ENCODE measurements around the gene KRTAP5-8. TPM values are rescaled to one million over a fixed set of nuclear protein-coding genes. Genes with fewer than 3 reads are reported as not detected.
"Not testable (repeated sequence)": the region's sequence is repeated elsewhere in the genome, so short reads cannot be mapped to it uniquely, and the experiment has no call there.

KRTAP5-8 gene
- total RNA-seq, 1 donor = not detected

DNA sequence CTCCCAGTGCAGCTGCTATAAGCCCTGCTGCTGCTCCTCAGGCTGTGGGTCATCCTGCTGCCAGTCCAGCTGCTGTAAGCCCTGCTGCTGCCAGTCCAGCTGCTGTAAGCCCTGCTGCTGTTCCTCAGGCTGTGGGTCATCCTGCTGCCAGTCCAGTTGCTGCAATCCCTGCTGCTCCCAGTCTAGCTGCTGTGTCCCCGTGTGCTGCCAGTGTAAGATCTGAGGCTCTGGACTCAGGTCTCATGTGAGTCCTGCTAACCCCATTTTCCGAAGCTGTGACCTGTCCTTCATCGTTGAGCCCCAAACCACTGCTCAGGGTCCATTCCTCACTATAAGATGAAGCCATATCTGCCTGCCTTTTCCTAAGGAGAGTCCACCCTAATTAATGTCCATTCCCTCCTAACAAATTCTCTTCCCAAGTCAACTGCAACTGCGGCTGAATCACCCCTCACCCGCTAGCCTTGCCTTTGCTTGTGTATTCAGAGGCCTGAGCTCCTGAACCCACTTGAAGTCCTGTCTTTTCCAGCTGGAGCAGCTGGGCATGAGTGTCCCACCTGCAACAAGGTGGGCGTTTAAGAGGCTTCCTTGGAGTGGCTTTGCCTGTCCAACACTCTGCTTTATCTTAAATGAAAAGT, 10.1 kb upstream of the KRTAP5-8 start:
- H3K4me3 ChIP-seq (ENCODE audit: low read depth, low read length) = no peak overlapping the region
- TF ChIP-seq, protein P1, sequence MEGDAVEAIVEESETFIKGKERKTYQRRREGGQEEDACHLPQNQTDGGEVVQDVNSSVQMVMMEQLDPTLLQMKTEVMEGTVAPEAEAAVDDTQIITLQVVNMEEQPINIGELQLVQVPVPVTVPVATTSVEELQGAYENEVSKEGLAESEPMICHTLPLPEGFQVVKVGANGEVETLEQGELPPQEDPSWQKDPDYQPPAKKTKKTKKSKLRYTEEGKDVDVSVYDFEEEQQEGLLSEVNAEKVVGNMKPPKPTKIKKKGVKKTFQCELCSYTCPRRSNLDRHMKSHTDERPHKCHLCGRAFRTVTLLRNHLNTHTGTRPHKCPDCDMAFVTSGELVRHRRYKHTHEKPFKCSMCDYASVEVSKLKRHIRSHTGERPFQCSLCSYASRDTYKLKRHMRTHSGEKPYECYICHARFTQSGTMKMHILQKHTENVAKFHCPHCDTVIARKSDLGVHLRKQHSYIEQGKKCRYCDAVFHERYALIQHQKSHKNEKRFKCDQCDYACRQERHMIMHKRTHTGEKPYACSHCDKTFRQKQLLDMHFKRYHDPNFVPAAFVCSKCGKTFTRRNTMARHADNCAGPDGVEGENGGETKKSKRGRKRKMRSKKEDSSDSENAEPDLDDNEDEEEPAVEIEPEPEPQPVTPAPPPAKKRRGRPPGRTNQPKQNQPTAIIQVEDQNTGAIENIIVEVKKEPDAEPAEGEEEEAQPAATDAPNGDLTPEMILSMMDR (IDR thresholded peaks at IDR 0.05; ENCODE audit: insufficient read depth, low read length) = no peak
- DNase-seq (ENCODE audit: low read depth) = no peak

DNA sequence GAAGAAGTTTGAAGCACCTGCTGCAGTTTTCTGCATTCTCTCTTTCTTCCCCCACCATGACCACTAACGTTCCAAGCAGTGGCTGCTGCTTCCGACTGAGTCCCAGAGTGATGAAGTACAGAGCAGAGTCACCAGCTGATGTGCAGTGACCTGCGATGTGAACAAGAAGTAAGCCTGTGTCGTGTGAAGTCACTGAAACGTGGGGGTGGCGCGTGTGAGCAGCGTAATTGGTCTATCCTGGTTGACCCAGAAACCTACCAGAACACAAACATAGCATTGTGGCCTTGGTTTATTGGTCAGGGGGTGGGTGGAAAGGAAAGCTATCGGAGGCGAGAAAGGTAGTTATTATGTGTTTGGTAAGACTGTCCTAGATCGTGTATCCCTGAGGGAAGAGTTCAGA, 7.2 kb upstream of the KRTAP5-8 start:
- no peak overlapping the region for H3K4me3 ChIP-seq (ENCODE audit: low read depth, low read length)
- TF ChIP-seq, protein P1 (IDR thresholded peaks at IDR 0.05; ENCODE audit: insufficient read depth, low read length) = no peak
- no peak for DNase-seq (ENCODE audit: low read depth)

DNA sequence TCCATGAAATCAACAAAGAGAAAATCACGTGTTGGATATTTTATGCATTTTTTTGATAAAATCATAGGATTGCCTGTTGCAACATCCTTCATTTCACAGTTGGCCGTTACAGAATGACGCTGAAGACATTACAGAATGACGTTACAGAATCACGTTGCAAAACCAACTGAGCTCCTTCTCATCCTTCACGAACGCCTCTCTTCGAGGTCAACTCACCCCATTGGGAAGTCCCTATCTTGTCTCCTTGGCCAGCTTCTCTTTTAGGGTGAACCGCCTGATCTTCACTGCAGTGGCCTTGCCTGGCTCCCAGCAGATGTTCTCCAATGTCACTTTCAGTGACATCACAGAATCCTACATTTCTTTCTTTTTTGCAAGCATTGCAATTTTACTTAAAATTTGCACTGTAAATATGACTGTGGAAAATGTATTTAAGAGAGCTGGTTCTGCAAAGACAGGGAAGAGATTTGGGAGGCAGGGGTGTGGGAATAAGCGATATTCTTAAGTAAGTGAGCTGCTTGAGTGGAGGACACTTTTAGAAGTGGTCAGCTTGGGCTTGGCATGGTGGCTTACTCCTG, 5.7 kb upstream of the KRTAP5-8 start:
- TF ChIP-seq, protein P1 (IDR thresholded peaks at IDR 0.05; ENCODE audit: insufficient read depth, low read length) = no peak
- no peak for DNase-seq (ENCODE audit: low read depth)
- H3K4me3 ChIP-seq (ENCODE audit: low read depth, low read length) = no peak overlapping the region

DNA sequence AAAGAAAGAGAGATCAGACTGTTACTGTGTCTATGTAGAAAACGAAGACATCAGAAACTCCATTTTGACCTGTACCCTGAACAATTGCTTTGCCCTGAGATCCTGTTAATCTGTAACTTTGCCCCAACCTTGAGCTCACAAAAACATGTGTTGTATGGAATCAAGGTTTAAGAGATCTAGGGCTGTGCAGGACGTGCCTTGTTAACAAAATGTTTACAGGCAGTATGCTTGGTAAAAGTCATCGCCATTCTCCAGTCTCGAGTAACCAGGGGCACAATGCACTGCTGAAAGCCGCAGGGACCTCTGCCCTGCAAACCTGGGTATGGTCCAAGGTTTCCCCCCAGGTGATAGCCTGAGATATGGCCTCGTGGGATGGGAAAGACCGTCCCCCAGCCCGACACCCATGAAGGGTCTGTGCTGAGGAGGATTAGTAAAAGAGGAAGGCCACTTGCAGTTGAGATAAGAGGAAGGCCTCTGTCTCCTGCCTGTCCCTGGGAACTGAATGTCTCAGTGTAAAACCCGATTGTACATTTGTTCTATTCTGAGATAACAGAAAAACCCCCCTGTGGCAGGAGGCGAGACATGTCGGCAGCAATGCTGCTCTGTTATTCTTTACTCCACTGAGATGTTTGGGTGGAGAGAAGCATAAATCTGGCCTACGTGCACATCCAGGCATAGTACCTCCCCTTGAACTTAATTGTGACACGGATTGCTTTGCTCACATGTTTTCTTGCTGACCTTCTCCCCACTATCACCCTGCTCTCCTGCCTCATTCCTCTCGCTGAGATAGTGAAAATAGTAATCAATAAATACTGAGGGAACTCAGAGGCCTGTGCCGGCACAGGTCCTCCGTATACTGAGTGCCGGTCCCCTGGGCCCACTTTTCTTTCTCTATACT, 2.9 kb upstream of the KRTAP5-8 start:
- DNase-seq (ENCODE audit: low read depth); H3K4me3 ChIP-seq (ENCODE audit: low read depth, low read length): not testable (repeated sequence)

DNA sequence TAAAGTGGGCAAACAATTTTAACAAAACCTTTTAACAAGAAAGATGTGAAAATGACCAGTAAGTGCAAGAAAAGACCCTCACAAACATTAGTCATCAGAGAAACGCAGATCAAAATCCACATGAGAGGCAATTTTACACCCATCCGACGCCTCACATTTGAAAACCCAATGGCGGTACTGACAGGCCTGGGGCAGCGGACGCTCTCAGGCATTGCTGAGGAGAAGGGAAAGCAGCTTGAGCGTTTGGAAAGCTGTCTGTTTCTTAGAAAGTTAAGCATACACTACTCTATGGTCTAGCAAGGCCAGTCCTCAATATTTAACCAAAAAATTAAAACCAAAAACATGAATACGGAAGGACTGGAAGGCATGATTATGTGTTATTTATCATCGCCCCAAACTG, 2.0 kb upstream of the KRTAP5-8 start:
- DNase-seq (ENCODE audit: low read depth) = no peak
- TF ChIP-seq, protein P1 (IDR thresholded peaks at IDR 0.05; ENCODE audit: insufficient read depth, low read length) = no peak

DNA sequence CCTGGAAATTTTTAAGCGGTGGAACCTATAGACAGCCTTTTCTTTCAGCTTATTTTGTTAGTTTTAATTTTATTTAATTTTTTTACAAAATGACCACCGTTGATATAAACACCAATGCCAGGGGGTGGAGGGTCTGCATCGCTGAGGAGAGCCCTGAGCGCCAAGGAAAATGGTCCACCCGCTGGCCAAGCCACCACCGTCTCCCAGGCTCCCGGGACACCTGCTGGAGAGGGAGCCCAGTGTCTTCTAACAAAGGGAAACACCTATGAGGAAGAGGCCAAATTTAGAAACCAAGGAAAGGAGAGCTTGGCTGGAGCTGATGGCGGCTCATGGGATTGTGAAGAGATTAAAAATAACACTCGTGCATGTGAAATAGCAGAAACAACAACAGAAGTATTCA, 288 bp upstream of the KRTAP5-8 start:
- no peak overlapping the region for H3K4me3 ChIP-seq (ENCODE audit: low read depth, low read length)
- TF ChIP-seq, protein P1 (IDR thresholded peaks at IDR 0.05; ENCODE audit: insufficient read depth, low read length) = no peak
- no peak for DNase-seq (ENCODE audit: low read depth)

More for the DNA sequence above, 2.0 kb upstream of the KRTAP5-8 start:
- H3K4me3 ChIP-seq (ENCODE audit: low read depth, low read length) = no peak overlapping the region

DNA sequence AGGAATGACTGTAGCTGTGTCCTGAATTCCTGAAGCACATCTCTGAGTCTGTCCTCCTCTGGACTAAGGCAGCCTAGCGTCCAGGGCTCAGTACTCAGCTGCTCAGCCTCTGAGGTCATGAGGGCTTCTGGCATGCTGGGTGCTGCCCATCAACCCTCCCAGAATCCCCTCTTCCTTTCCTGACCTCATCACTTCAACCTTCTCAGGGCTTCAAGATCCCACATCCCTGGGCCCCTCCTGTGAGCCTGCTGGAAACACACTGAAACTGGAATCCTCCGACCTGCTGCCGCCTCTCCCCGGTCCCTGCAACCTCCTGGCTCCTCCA, 803 bp downstream of the KRTAP5-8 start:
- no peak for DNase-seq (ENCODE audit: low read depth)
- H3K4me3 ChIP-seq (ENCODE audit: low read depth, low read length) = no peak overlapping the region
- TF ChIP-seq, protein P1 (IDR thresholded peaks at IDR 0.05; ENCODE audit: insufficient read depth, low read length) = no peak
